Measurements from ENCODE around the gene ALMS1.
"Not testable (repeated sequence)": the region's sequence is repeated elsewhere in the genome, so short reads cannot be mapped to it uniquely, and the experiment has no call there.

The ALMS1 gene

GRCh38 chr2:73385504-73386341 lies at the start of gene ALMS1:
TSS of gene ALMS1 (plus strand) at chr2:73385836. CDS start at chr2:73385869, 33 bp downstream.
- DNase-seq (ENCODE audit: low read depth in 2 of 2): peak; percentile 75 to 82

DNA sequence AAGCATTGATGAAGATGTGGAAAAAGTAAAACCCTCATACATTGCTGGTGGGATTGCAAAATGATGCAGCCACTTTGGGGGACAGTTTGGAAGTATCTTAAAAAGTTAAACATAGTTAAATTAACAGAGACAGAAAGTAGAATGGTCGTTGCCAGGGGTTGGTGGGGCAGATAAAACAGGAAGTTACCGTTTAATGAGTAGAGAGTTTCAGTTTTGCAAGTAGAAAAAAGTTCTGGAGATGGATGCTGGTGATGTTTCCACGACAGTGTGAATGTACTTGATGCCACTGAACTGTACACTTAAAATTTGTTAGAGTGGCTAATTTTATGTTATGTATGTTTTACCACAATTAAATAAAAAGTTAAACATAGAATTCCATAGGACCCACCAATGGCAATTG lies 47.8 kb upstream of the ALMS1 start:
- no peak for DNase-seq (ENCODE audit: low read depth in 2 of 2)

GRCh38 chr2:73339201-73339600 lies 46.4 kb upstream of the ALMS1 start:
- no peak for DNase-seq (ENCODE audit: low read depth in 2 of 2)

GRCh38 chr2:73341039-73341438 lies 44.6 kb upstream of the ALMS1 start:
- DNase-seq (ENCODE audit: low read depth in 2 of 2): no peak

- no peak for DNase-seq (ENCODE audit: low read depth in 2 of 2)
These were observed 41.6 kb upstream of the ALMS1 start for GRCh38 chr2:73343992-73344391.

- DNase-seq (ENCODE audit: low read depth in 2 of 2): not testable (repeated sequence)
These were observed 40.9 kb upstream of the ALMS1 start for GRCh38 chr2:73344747-73345146.

DNA sequence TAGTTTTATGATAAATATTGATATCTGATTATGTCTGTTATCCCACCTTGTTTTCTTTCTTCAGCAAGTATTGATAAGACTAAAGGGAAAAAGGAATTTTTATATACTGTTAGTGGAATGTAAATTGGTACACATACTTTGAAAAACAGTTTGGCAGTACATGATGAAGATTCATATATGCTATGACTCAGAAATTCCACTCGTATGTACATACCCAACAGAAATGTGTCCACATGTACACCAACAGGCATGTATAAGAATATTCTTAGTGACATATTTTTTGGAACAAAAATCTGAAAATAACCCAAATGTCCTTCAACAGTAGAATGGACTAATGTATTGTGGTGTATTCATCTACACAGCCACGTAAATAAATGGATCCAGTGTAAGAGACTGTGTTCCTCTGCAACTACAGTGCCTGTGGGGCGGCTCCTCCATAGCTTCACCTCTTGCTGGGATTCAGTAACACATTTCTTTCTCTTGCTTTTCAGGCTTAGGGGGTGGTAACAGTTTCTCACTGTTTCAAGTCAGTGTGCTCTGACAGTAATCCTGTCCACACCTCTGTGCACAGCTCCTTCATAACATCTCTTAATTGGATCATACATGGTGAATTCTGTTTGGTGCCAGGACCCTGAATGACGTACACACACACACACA lies 35.5 kb upstream of the ALMS1 start:
- DNase-seq (ENCODE audit: low read depth in 2 of 2): no peak

GRCh38 chr2:73356097-73356496 lies 29.5 kb upstream of the ALMS1 start:
- DNase-seq (ENCODE audit: low read depth in 2 of 2): no peak

GRCh38 chr2:73359915-73360697 lies 25.5 kb upstream of the ALMS1 start:
- no peak for DNase-seq (ENCODE audit: low read depth in 2 of 2)

DNA sequence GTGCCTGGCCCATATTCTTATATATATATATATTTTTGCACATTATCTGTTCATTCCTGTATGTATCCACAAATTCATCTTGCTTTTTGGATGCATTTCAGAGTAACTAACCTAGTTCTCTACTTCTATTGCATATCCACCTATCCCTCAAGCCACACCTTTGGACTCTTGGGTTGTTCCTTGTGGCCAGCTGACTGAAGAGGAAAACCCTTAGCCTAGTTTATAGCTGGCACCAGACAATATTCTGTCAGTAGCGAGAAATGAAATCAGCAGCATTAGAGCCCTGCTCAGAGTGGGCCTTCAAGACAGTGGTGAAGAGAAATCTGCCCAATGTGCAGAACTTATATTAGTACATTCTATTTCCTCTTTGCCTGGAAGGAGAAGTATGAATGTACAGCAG lies 19.6 kb upstream of the ALMS1 start:
- DNase-seq (ENCODE audit: low read depth in 2 of 2): no peak

DNA sequence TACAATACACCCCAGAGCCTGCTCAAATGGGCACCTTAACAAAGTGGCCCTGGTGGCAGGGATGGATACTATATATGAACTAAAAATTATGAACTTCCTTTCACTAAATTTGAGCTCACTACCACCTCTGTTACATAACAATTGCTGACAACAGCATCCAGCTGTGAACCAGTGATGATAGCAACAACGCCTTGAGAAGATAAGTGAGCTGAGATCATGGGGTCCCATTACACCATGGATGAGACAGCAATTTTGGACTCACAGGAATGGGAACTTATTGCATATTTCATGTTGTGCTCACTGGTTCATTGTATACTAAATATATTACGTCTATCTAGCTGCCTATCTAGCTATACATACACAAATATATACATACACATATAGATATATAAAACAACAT lies 16.9 kb upstream of the ALMS1 start:
- DNase-seq (ENCODE audit: low read depth in 2 of 2): no peak

- DNase-seq (ENCODE audit: low read depth in 2 of 2): no peak
These were observed 15.3 kb upstream of the ALMS1 start for GRCh38 chr2:73370348-73370747.

DNA sequence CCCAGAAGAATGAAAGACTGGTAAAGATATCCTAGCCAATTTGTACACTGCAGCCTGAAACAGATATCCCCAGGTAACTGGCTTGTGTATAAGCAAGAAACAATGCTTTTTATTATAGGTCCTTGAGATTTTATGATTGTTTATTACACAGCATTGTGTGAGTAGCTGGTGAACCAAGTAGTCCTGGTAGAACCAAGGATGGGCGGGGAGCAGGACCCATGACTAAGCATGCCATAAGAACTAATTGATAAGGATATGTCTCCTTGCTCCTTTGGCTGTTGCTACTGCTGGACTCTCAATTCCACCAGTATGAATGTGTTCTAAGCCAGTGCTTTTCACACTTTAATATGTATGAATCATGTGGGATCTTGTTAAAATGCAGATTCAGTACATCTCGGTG lies 12.3 kb upstream of the ALMS1 start:
- DNase-seq (ENCODE audit: low read depth in 2 of 2): no peak

- no peak for DNase-seq (ENCODE audit: low read depth in 2 of 2)
These were observed 11.4 kb upstream of the ALMS1 start for GRCh38 chr2:73374269-73374668.

- DNase-seq (ENCODE audit: low read depth in 2 of 2): no peak
These were observed 9.0 kb upstream of the ALMS1 start for GRCh38 chr2:73376681-73377080.

DNA sequence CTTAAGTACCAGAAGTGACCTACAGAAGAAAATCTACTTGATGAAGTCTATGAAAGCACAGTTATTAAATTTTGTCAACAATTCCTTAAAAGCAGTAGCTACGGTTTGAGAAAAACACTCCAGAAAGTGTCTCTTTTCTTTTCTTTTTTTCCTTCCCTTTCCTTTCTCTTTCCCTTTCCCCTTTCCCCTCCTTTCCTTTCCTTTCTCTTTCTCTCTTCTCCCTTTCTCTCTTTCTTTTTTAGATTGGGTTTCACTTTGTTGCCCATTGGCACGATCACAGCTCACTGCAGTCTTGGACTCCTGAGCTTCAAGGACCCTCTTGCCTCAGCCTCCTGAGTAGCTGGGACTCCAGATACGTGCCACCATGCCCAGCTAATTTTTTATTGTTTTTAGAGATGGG lies 2.6 kb upstream of the ALMS1 start:
- no peak for DNase-seq (ENCODE audit: low read depth in 2 of 2)

DNA sequence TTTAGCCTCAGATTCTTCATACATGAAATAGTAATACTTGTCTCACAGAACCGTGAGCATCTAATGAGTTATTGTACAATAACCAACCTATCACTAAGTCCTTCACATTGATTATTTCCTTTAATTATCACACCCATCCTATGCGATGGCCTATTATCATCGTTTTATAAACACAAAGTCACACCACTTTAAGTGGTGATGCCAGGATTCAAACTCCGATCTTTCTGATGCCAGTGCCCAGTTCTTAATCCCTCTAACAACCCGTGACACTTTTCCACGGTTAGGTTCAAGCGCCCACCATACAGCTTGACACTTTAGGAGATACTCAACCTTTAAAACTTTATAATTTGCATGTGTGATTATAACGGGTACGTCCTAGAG lies 523 bp upstream of the ALMS1 start:
- DNase-seq (ENCODE audit: low read depth in 2 of 2): no peak

DNA sequence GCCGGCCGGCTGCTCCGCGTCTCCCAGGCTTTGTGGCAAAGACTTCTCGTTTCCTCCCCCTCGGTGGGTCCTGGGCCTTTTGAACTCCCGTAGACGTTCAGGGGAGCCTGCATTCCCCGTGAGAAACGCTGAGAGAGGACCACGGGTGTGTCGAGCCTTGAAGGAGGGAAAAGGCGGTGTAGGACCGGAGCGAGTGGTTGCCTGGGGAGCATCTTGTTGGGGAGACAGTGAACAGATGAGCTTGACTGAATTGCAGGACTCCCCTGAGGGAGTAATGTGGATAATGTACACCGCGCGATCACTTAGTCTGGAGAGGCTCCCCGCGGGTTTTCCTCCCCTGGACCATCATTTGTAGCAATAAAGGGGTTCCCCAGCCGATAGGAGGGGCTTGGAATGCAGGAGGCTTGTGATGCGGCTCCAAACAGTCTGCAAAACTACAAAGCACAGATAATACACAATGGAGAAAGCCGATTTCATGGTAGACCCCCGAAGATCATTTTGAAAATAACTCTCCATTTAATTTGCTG lies 769 bp downstream of the ALMS1 start:
- DNase-seq (ENCODE audit: low read depth in 2 of 2): no peak

GRCh38 chr2:73386894-73387636 lies 1.4 kb downstream of the ALMS1 start:
- DNase-seq (ENCODE audit: low read depth in 2 of 2): no peak

DNA sequence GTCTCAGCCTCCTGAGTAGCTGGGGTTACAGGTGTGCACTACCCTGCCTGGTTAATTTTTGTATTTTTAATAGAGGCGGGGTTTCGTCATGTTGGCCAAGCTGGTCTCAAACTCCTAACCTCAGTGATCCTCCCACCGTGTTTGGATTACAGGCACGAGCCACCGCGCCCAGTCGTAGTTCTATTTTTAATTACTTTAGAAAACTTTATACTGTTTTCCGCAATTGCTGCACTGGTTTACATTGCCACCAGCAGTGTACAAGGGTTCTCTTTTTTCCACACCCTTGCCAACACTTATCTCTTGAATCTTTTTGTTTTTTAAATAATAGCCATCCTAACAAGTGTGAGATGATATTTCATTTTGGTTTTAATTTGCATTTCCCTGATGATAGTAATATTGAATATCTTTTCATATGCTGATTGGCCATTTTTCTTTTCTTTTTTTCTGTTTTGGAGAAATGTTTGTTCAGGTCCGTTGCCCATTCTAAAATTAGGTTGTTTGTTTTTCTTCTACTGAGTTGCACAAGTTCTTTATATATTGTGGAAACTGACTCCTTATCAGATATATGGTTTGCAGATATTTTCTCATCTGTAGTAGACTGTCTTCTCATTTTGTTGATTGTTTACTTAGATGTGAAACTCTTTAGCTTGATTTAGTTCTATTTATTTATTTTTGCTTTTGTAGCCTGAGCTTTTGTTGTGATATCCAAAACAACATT lies 16.9 kb downstream of the ALMS1 start:
- no peak for DNase-seq (ENCODE audit: low read depth in 2 of 2)

- DNase-seq (ENCODE audit: low read depth in 2 of 2): no peak
These were observed 17.6 kb downstream of the ALMS1 start for GRCh38 chr2:73403237-73403636.
